K562 (cell line): Measurements from ENCODE around the gene DYNLT4. TPM values are rescaled to one million over a fixed set of nuclear protein-coding genes. Genes with fewer than 3 reads are reported as not detected.

Experiments used
- ARID2 ChIP-seq: fragments of 450-650 bp; IDR thresholded peaks from 2 replicates; pipeline ENCODE4 v1.6.1; 2017; ENCODE audit warnings: antibody characterized with exemption, mild to moderate bottlenecking
- ARNT ChIP-seq, 2 experiments: fragments of 450-650 bp; IDR thresholded peaks; 2 replicates each; pipeline ENCODE4 v1.6.1; 2016; ENCODE audit warnings: mild to moderate bottlenecking in 1 of 2
- BHLHE40 ChIP-seq: IDR thresholded peaks from 2 replicates; pipeline ENCODE4 v1.6.1; 2011; ENCODE audit warnings: low read length, improper control_type of control experiment
- BRF2 ChIP-seq: IDR thresholded peaks from 3 replicates; pipeline ENCODE4 v1.6.1; 2011; ENCODE audit warnings: borderline replicate concordance, mild to moderate bottlenecking; ENCODE audit not compliant: insufficient read length, insufficient read depth
- C11orf30 ChIP-seq: fragments of 450-650 bp; IDR thresholded peaks from 2 replicates; pipeline ENCODE4 v1.6.1; 2016; ENCODE audit warnings: low read depth, mild to moderate bottlenecking
- CEBPG ChIP-seq, 3 experiments: fragments of 200-800 bp in 1 of 3; sonication (Bioruptor generic) in 1 of 3; sonication (generic) in 1 of 3; formaldehyde crosslinking in 1 of 3; IDR thresholded peaks in 2 of 3; conservative IDR thresholded peaks in 1 of 3; 2 replicates each; pipeline versions ENCODE4 v1.6.1 to v1.8.0; 2016 to 2022; ENCODE audit warnings: missing compliant biosample characterization in 2 of 3, missing genetic modification characterization in 2 of 3, mild to moderate bottlenecking in 1 of 3, missing genetic modification reagents in 1 of 3
- ELF2 ChIP-seq: fragments of 250-450 bp; sonication (Bioruptor Pico); IDR thresholded peaks from 2 replicates; pipeline ENCODE4 v1.5.0; 2021; ENCODE audit warnings: mild to moderate bottlenecking
- FOXA3 ChIP-seq, 2 experiments: fragments of 450-650 bp in 1 of 2; sonication (generic) in 1 of 2; formaldehyde crosslinking; IDR thresholded peaks in 1 of 2; conservative IDR thresholded peaks in 1 of 2; 2 replicates each; pipeline versions ENCODE4 v1.4.0 to v1.8.0; 2020 to 2022; ENCODE audit warnings: mild to moderate bottlenecking in 2 of 2, missing genetic modification reagents in 1 of 2
- HNRNPLL ChIP-seq: fragments of 200-400 bp; formaldehyde crosslinking; IDR thresholded peaks from 2 replicates; pipeline ENCODE4 v1.6.1; 2017; ENCODE audit warnings: low read length, low read depth, mild to moderate bottlenecking; ENCODE audit not compliant: poor library complexity, severe bottlenecking
- LARP7 ChIP-seq: fragments of 450-650 bp; IDR thresholded peaks from 2 replicates; pipeline ENCODE4 v1.6.1; 2016
- MXD1 ChIP-seq: fragments of 250-450 bp; sonication (Bioruptor Pico); IDR thresholded peaks from 2 replicates; pipeline ENCODE4 v1.8.0; 2021; ENCODE audit warnings: borderline replicate concordance, mild to moderate bottlenecking, moderate library complexity; ENCODE audit not compliant: poor library complexity, severe bottlenecking
- POLR2H ChIP-seq: IDR thresholded peaks from 2 replicates; pipeline ENCODE4 v1.6.1; 2016; ENCODE audit warnings: missing genetic modification characterization, low read depth, mild to moderate bottlenecking, control low read depth, missing compliant biosample characterization, moderate library complexity
- PRPF4 ChIP-seq: fragments of 200-400 bp; formaldehyde crosslinking; IDR thresholded peaks from one replicate; pipeline ENCODE4 v1.6.1; 2017; ENCODE audit warnings: low read length, low read depth, mild to moderate bottlenecking; ENCODE audit not compliant: insufficient read depth, poor library complexity, severe bottlenecking
- SMARCA4 ChIP-seq: fragments of 450-650 bp; IDR thresholded peaks from 2 replicates; pipeline ENCODE4 v1.6.1; 2016
- TAF7 ChIP-seq: fragments of 450-650 bp; IDR thresholded peaks from 2 replicates; pipeline ENCODE4 v1.6.1; 2016; ENCODE audit warnings: missing genetic modification characterization, missing compliant biosample characterization
- ZBTB9 ChIP-seq: fragments of 450-650 bp; formaldehyde crosslinking; IDR thresholded peaks from 2 replicates; pipeline ENCODE4 v1.4.0; 2020; ENCODE audit warnings: mild to moderate bottlenecking, moderate library complexity
- ZFP36 ChIP-seq: fragments of 150-350 bp; IDR thresholded peaks from 2 replicates; pipeline ENCODE4 v1.6.1; 2018; ENCODE audit warnings: low read length, low read depth; ENCODE audit not compliant: partially characterized antibody
- ZNF239 ChIP-seq: fragments of 250-450 bp; sonication (Bioruptor Pico); IDR thresholded peaks from 2 replicates; pipeline ENCODE4 v1.4.0; 2020; ENCODE audit warnings: mild to moderate bottlenecking
- ZNF347 ChIP-seq: fragments of 450-650 bp; formaldehyde crosslinking; IDR thresholded peaks from 2 replicates; pipeline ENCODE4 v1.4.0; 2020; ENCODE audit warnings: low read depth, mild to moderate bottlenecking, moderate library complexity
- ZNF589 ChIP-seq: fragments of 200-800 bp; sonication (Bioruptor generic); IDR thresholded peaks from 2 replicates; pipeline ENCODE4 v1.6.1; 2016; ENCODE audit warnings: low read depth, missing genetic modification characterization, missing compliant biosample characterization
- polyA plus RNA-seq, 8 experiments: library from polyadenylated mRNA; depleted of rRNA in 4 of 8; stranded (reverse) in 5 of 8; unstranded in 3 of 8; fragments of >200 nt; fragmentation: Nextera tagmentation in 2 of 8; fragmentation: Illumina TruSeq in 1 of 8; extraction: Ambion mirVana in 2 of 8; extraction: Trizol in 1 of 8; gene quantifications; 2 replicates each; pipeline versions ENCODE4 v1.2.1 to v1.2.3, GENCODE V29; 2011 to 2014; ENCODE audit warnings: inconsistent platforms in 1 of 8, missing spikeins in 1 of 8
- total RNA-seq, 7 experiments: library from RNA; depleted of rRNA in 6 of 7; stranded (reverse); fragments of >200 nt in 6 of 7; fragmentation: Illumina TruSeq in 2 of 7; extraction: Trizol in 2 of 7; gene quantifications; 2 replicates each; pipeline versions ENCODE4 v1.2.1 to v1.2.3, GENCODE V29; 2011 to 2021; ENCODE audit warnings: low replicate concordance in 1 of 7

Gene DYNLT4
- total and polyA plus RNA-seq, 9 of the 15 experiments (the other 6 are each of a cell fraction or from before 2014, with no cell fraction given): 0.29 to 0.73 TPM; not detected in 7

- TF ChIP-seq C11orf30 (no peak), ARNT (IDR thresholded peaks at IDR 0.05) (peak; percentile 98), ARID2 (no peak), MXD1 (CRISPR knock-in tag) (no peak), ELF2 (CRISPR knock-in tag) (peak; percentile 86), HNRNPLL (peak; percentile 64), ZFP36 (peak; percentile 35), SMARCA4 (peak; percentile 3; the same call in 1 of the 2 replicates), FOXA3 (CRISPR knock-in tag; conservative IDR thresholded peaks at IDR 0.05 in 1 of 2, IDR thresholded peaks at IDR 0.05 in 1 of 2) (peak; percentile 35 to 50; a peak in 3 of 4 replicates), ZBTB9 (CRISPR knock-in tag) (peak; percentile 92), ZNF589 (CRISPR knock-in tag) (peak; percentile 83), LARP7 (peak; percentile 86), CEBPG (CRISPR knock-in tag; IDR thresholded peaks at IDR 0.05) (peak; percentile 50; the same call in 1 of the 2 replicates), CEBPG (tag; conservative IDR thresholded peaks at IDR 0.05 in 1 of 2, IDR thresholded peaks at IDR 0.05 in 1 of 2) (peak; percentile 58 to 66; a peak in 2 of 4 replicates), ZNF347 (CRISPR knock-in tag) (peak; percentile 45; the same call in 1 of the 2 replicates), BHLHE40 (no peak; the same call in 1 of the 2 replicates), BRF2 (no peak), POLR2H (tag) (peak; percentile 100), PRPF4 (no peak), ZNF239 (CRISPR knock-in tag) (no peak), TAF7 (tag) (0 out of 2 replicates have a peak, but pooled peaks have one; percentile 8)
Observed at GRCh38 chr1:44819608-44820327, 12.6 kb upstream of the DYNLT4 start (continued).
